Cerebellar cortex (tissue), 1 donor: ENCODE measurements around the gene DGKI.
A peak's percentile ranks its signal among the peaks of the same experiment; 100 is the strongest.
"Not testable (repeated sequence)": the region's sequence is repeated elsewhere in the genome, so short reads cannot be mapped to it uniquely, and the experiment has no call there.

Source experiments
- DNase-seq: peaks from one replicate; pipeline ENCODE4 v3.0.0-alpha.2; 2015; ENCODE audit warnings: low spot score

The DGKI gene

GRCh38 chr7:137469191-137469811 lies 377.5 kb downstream of the DGKI start:
- no peak for DNase-seq

- no peak for DNase-seq
Observed at GRCh38 chr7:137462847-137463246, 383.9 kb downstream of the DGKI start.

GRCh38 chr7:137462074-137462715 lies 384.6 kb downstream of the DGKI start:
- no peak for DNase-seq

- no peak for DNase-seq
Observed at GRCh38 chr7:137458399-137458798, 388.4 kb downstream of the DGKI start.

- no peak for DNase-seq
Observed at GRCh38 chr7:137454767-137455166, 392.0 kb downstream of the DGKI start.

GRCh38 chr7:137454246-137454724 lies 392.5 kb downstream of the DGKI start:
- peak; percentile 62 for DNase-seq

GRCh38 chr7:137453356-137453755 lies 393.4 kb downstream of the DGKI start:
- no peak for DNase-seq

- no peak for DNase-seq
Observed at GRCh38 chr7:137449016-137449415, 397.8 kb downstream of the DGKI start.

- DNase-seq = not testable (repeated sequence)
Observed at GRCh38 chr7:137448572-137448971, 398.2 kb downstream of the DGKI start.

- no peak for DNase-seq
Observed at GRCh38 chr7:137446025-137446424, 400.7 kb downstream of the DGKI start.

GRCh38 chr7:137445268-137445667 lies 401.5 kb downstream of the DGKI start:
- no peak for DNase-seq

- no peak for DNase-seq
Observed at GRCh38 chr7:137443616-137444015, 403.2 kb downstream of the DGKI start.

- DNase-seq = no peak
Observed at GRCh38 chr7:137441451-137441850, 405.3 kb downstream of the DGKI start.

GRCh38 chr7:137439829-137440825 lies 406.6 kb downstream of the DGKI start:
- DNase-seq = no peak

- no peak for DNase-seq
Observed at GRCh38 chr7:137434946-137435345, 411.8 kb downstream of the DGKI start.

- no peak for DNase-seq
Observed at GRCh38 chr7:137434530-137434929, 412.2 kb downstream of the DGKI start.

- DNase-seq = no peak
Observed at GRCh38 chr7:137423321-137423720, 423.5 kb downstream of the DGKI start.

GRCh38 chr7:137421366-137421765 lies 425.4 kb downstream of the DGKI start:
- no peak for DNase-seq

GRCh38 chr7:137418841-137419240 lies 427.9 kb downstream of the DGKI start:
- DNase-seq = no peak

GRCh38 chr7:137417464-137417863 lies 429.3 kb downstream of the DGKI start:
- no peak for DNase-seq

- no peak for DNase-seq
Observed at GRCh38 chr7:137413901-137414300, 432.9 kb downstream of the DGKI start.

GRCh38 chr7:137411446-137411845 lies 435.3 kb downstream of the DGKI start:
- no peak for DNase-seq

GRCh38 chr7:137408126-137408525 lies 438.6 kb downstream of the DGKI start:
- no peak for DNase-seq
